GM19238 (cell line): Measurements from ENCODE around the gene ZC3H13.

Experiments
- DNase-seq: peaks from one replicate; pipeline ENCODE4 v3.0.0; 2011; ENCODE audit warnings: low spot score; ENCODE audit not compliant: insufficient read length

The ZC3H13 gene

GRCh38 chr13:46052319-46053161 is at the start of gene ZC3H13:
Gene ZC3H13, minus strand, starts transcription at chr13:46052746. Its CDS starts 7,239 bp downstream, at chr13:46045507.
- DNase-seq = peak; percentile 80

GRCh38 chr13:46102255-46102605 is 49.7 kb upstream of the ZC3H13 start:
- DNase-seq = no peak

DNA sequence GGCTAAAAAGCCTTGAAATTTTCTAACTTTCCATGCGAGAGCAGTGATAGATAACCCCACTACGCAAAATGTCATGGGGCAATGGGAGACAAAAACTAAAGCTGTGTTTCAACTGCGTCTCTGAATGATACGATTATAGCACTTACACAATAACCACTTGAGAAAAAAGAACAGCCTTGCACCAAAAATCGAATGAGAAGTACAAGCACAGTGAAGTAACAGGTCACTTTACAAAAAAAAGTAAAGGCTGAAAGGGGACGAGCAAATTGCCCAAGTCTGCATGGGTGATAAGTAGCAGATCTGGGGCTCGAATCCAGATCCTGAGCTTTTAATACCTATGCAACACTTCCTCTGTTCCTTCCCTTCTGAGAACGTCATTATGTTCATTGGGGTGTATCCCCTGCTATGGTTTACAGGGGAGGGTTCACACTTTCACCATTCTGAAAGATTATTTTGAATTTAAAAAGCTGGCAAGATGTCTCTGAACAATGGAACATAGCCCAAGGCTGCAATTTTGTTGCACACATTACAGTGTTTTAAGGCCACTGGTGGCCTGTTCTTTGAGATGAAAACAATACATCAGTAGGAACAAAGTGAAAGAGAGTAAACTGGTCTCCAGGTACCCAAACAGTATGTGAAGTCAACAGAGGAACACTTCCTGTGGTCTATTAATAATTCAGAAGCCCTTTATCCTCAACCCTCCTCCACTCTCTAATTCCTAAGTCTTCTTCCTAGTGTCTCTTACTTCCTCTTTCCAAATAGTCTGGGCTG is 49.1 kb upstream of the ZC3H13 start:
- no peak for DNase-seq

DNA sequence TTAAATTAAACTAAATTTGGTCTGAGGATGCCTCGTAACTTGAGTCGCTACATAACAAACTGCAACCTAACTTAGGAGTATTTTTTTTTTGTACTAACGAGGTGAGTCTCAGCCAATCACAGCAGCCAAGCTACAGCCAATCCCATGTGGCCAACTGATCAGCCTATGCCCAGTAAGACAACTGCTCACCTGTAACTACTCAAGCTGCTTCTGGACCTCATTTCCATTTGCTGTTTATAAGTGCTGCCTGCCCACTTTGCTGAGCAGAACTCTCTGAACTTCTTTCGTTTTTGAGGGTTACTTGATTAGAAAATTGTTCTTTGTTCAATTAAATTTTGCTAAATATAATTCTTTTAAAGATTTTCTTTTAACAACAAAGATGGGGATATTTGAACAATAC is 48.5 kb upstream of the ZC3H13 start:
- DNase-seq = no peak

GRCh38 chr13:46100191-46100815 is 47.8 kb upstream of the ZC3H13 start:
- DNase-seq = no peak

DNA sequence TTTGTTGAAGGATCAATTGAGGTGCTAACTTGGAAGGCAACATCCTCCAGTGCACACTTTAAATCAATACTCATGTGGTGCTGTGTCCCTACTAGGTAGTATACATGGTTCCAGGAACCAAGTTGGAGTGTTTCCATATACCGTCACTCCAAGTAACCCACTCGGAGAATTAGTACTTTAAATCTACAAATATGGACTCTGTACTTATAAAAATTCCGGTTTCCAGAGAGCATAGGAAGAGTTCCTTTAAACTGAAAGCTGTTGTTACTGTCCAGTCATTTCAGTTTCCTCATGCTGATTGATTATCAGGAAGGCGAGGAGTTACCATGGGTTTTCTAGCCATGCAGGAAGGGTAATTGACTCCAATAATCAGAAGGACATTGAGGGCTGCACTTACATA is 45.1 kb upstream of the ZC3H13 start:
- DNase-seq = no peak

DNA sequence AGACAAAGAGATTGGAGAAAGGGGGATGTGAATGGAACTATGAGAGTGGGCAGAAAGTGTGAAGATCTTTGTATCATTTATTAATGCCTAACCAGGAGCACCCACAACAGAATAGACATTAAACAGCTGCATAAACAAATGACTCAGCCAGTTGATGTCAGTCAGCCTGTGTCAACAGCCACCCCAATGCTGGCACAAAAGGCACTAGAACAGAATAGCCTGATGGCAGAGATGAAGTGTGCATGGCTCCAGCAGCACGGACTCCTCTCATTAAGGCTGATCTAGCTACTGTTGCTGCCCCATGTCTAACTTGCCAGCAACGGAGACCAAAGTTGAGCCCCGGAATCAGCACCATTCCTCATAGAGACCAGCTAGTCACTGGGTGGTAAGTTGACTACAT is 44.5 kb upstream of the ZC3H13 start:
- no peak for DNase-seq

GRCh38 chr13:46094478-46094877 is 41.9 kb upstream of the ZC3H13 start:
- no peak for DNase-seq

DNA sequence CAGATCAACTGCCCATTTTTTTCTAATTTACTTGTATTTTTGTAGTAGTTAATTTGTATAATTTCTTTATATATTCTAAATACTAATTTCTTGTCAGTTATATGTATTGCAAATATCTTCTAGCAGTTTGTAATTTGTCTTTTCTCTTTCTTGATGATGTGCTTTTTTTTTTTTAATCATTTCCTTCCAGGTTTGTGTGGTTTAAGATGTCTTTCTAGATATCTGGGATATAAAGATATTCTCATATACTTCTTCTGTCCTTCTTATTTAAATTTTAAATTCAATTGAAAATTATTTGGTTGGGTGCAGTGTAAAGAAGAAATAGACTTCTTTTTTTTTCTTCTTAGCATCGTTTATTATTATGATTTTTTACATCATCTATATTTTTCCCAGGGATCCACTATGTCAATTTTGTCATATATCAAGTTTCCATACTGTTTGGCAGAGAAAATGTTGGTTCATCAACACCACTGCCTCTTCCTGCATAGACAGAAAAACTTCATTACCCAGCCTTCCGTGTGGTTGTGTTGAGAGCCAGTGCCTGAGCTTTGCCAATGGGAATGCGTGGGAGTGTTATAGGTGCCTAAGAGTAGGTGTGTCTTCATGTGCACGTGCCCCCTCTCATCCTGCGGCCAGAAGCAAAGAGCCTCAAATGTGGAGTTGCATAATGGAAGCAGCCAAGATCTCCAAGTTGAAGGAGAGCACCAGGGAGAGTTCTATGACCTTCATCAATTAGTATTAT is 36.4 kb upstream of the ZC3H13 start:
- DNase-seq = no peak

DNA sequence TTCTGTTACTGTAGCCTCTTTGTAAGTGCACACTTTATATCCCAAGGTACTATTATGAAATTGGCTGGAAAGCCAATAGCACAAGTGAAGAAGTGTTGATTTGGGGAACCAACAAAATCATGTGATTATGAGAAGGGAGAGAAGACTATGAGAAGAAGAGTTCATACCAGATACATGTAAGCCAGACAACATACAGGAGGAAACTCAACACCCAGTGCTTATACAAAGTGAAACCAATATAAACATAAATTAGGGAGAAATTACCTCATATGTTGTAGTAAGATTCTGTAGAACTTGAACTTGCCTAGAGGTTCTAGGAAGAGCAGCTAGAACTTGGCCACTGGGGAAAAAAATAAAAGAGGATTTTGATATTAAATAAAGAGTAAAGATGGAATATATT is 34.9 kb upstream of the ZC3H13 start:
- no peak for DNase-seq

DNA sequence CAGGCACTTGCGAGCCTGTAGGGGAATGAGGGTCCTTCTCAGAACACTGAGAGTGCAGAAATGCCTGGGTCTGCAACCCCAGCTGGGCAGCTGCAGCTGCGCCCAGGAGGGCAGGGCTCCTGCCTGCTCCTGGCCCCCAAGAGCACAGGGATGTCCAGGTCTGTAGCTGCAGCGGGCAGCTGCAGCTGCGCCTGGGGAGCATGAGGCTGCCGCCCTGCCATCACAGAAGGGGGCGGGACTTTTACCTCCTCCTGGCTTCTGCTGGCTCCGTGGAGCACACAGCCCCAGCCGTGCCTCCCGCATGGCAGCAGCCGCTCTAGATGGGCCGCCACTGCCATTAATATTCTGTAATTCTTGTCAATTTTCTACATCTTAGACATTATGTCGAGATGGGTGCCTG is 34.4 kb upstream of the ZC3H13 start:
- DNase-seq = no peak

DNA sequence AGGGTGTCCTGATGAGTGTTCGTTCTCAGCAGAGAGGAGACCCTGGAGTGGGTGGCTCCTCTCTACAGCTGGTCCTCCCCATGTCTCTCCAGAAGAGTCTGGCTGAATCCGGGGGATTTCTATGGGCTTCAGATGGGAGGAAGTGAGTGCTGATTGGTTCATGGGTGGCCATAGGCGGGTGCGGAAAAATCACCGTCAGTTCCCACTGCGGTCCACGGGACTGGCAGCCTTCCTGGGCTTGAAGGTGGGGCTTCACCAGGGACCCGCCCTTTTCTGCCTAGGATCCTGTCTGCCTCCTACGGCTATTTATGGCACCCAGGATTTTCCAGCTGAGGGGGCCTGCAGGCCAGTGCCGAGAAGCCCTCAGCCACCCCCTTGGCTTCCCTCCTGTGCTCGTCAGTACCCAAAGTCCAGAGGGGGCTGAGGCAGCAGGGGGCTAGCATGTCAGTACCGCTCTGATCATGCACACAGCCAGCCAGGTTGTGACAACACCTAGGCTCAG is 33.9 kb upstream of the ZC3H13 start:
- DNase-seq = no peak

DNA sequence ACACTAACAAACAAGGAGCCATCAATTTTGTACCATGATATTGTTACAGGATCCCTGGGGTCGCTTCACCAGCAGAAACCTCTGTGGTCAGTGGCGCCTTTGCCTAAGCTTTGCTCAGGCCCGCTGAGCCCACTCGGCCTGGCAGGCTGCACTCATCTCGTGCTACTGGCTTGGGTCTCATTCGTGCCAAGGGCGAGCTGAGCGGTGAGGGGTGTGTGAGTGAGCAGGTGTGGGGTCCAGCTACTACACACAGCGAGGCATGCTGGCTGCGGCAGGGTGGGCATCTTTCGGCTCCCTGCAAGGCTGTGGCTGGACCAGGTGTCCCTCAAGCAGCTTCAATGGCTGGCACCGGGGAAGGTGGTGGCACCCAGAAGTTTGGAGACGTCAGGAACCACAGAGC is 33.2 kb upstream of the ZC3H13 start:
- DNase-seq = no peak

- DNase-seq = no peak
Measured at GRCh38 chr13:46082324-46082723, 29.8 kb upstream of the ZC3H13 start.

GRCh38 chr13:46079770-46080169 is 27.2 kb upstream of the ZC3H13 start:
- no peak for DNase-seq

- DNase-seq = no peak
Measured at GRCh38 chr13:46077265-46077664, 24.7 kb upstream of the ZC3H13 start.

DNA sequence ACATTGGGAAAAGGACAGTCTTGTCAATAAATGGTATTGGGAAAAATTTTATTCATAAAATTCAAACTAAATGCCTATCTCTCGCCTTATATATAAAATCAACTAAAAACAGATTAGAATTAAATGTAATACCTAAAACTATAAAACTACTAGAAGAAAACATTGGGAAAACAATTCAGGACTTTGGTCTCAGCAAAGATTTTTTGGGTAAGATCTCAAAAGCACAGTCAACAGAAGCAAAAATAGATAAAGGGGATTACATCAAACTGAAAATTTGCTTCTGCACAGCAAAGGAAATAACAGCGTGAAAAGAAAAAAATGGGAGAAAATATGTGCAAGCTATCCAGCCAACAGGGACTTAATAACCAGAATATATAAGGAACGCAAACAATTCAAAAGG is 24.3 kb upstream of the ZC3H13 start:
- no peak for DNase-seq

DNA sequence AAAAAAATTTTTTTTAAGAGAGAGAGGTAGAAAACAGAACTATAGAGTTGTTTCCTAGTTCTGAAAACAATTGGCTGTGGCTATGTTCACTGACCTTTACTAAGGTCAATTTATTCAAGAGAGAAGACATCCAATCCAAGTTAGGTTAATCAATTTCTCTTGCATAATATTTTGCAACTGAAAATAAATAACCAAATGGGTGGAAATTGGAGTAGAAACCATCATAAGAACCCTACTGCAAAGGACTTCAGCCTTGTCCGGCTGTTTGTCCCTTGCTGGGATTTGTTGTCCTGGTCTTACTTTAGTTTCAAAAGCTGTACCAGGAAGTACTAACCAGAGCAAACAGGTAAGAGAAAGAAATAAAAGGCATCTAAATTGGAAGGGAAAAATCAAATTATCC is 23.3 kb upstream of the ZC3H13 start:
- DNase-seq = no peak

DNA sequence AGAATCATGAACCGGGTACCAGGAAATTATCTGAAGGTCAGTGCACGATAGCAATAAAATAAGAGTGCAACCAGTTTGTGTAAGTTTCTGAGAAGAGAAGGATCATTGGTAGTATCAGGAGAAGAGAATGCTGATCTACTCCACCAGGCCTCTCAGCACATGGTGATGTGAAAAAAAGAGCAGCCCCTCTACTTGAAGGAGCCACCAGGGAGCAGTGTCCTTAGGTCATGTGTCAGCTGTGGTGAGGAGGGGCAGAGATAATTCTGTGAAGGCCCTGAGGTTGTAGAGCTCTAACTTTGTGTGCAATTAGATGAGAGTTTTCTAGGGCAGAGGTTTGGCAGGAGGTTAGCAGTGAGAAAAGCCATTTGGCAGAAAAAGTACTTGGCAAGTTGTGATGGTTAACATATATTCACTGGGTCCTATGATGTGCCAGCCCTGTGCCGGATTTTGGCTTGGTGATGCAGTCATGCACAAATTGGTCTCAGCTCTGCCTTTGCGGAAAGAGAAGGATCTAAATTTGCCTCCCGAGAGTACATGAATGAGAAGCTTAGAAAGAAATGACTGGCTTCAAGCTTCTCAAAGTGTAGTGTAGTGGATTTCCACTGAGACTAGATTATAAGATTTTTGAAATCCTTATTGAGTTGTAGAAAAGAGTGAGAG is 19.2 kb upstream of the ZC3H13 start:
- DNase-seq = no peak

DNA sequence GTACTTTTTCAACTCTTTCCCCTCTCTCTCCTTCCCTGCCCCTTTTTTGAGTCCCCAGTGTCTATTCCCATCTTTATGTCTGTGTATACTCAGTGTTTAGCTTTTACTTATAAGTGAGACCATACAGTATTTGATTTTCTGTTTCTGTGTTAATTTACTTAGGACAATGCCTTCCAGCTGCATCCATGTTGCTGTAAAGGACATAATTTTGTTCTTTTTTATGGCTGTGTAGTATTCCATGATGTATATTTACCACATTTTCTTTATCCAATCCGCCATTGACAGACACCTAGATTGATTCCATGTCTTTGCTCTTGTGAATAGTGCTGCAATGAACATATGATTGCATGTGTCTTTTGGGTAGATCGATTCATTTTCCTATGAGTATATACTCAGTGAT is 10.7 kb upstream of the ZC3H13 start:
- no peak for DNase-seq

- no peak for DNase-seq
Measured at GRCh38 chr13:46062185-46062584, 9.6 kb upstream of the ZC3H13 start.
